NB4 (cell line): ENCODE data around the gene TANC1.
"Not testable (repeated sequence)": the region's sequence is repeated elsewhere in the genome, so short reads cannot be mapped to it uniquely, and the experiment has no call there.

Experiments used
- MYC ChIP-seq: IDR thresholded peaks from 2 replicates; pipeline ENCODE4 v1.6.1; 2011; ENCODE audit warnings: low read depth, low read length
- POLR2A ChIP-seq: IDR thresholded peaks from 2 replicates; pipeline ENCODE4 v1.6.1; 2011; ENCODE audit warnings: mild to moderate bottlenecking; ENCODE audit not compliant: insufficient read length; ENCODE audit errors: extremely low read depth
- TF ChIP-seq, protein P1 (sequence below): IDR thresholded peaks from one replicate; pipeline ENCODE4 v1.5.1; 2012; ENCODE audit warnings: low read depth, low read length
- TF ChIP-seq, protein P2 (sequence below): IDR thresholded peaks from 2 replicates; pipeline ENCODE4 v1.6.1; 2011; ENCODE audit warnings: low read depth, low read length

DNA sequence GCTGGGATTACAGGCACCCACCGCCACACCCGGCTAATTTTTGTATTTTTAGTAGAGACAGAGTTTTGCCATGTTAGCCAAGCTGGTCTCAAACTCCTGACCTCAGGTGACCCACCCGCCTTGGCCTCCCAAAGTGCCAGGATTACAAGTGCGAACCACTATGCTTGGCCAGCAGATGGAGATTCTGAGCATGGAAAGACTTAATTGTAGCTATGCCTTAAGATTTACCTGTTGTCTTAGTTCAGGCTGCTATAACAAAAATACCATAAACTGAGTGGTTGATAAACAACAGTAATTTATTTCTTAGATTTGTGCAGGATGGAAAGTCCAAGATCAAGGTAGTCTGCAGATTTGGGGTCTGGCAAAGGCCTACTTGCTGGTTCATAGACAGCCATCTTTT, 172.4 kb downstream of the TANC1 start:
- TF ChIP-seq, protein P1, sequence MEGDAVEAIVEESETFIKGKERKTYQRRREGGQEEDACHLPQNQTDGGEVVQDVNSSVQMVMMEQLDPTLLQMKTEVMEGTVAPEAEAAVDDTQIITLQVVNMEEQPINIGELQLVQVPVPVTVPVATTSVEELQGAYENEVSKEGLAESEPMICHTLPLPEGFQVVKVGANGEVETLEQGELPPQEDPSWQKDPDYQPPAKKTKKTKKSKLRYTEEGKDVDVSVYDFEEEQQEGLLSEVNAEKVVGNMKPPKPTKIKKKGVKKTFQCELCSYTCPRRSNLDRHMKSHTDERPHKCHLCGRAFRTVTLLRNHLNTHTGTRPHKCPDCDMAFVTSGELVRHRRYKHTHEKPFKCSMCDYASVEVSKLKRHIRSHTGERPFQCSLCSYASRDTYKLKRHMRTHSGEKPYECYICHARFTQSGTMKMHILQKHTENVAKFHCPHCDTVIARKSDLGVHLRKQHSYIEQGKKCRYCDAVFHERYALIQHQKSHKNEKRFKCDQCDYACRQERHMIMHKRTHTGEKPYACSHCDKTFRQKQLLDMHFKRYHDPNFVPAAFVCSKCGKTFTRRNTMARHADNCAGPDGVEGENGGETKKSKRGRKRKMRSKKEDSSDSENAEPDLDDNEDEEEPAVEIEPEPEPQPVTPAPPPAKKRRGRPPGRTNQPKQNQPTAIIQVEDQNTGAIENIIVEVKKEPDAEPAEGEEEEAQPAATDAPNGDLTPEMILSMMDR: not testable (repeated sequence)
- not testable (repeated sequence) for TF ChIP-seq POLR2A, MYC
- TF ChIP-seq, protein P2, sequence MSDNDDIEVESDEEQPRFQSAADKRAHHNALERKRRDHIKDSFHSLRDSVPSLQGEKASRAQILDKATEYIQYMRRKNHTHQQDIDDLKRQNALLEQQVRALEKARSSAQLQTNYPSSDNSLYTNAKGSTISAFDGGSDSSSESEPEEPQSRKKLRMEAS: not testable (repeated sequence)
